ENCODE data around the gene GSTM1.

The GSTM1 gene

DNA sequence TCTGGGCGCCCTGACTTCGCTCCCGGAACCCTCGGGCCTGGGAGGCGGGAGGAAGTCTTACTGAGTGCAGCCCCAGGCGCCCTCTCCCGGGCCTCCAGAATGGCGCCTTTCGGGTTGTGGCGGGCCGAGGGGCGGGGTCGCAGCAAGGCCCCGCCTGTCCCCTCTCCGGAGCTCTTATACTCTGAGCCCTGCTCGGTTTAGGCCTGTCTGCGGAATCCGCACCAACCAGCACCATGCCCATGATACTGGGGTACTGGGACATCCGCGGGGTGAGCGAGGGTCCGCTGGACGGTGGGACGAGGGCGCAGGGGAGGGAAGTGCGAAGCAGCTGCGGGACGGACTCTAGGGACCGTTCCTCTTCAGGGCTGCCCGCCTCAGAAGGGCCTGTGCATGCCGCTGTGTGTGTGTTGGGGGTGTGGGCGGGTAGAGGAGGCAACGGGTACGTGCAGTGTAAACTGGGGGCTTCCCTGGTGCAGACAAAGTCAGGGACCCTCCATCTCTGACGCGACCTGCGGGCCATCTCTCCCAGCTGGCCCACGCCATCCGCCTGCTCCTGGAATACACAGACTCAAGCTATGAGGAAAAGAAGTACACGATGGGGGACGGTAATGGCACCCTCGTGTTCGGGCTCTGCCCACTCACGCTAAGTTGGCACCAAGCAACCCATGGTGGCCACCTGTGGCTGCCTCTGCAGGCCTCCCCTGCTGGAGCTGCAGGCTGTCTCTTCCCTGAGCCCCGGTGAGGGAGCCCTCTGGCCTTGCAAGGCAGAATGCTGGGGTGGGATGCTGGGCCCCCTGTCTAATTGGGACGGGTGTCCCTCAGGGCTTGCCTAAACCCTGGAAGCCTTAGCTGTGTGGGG is at the start of gene GSTM1:
GSTM1 (plus strand) TSS at position 177 of the 859 bp plus-strand sequence; CDS start at position 234, 57 bp downstream.
- peak in 1 of 2 donors; percentile 53 for DNase-seq

DNA sequence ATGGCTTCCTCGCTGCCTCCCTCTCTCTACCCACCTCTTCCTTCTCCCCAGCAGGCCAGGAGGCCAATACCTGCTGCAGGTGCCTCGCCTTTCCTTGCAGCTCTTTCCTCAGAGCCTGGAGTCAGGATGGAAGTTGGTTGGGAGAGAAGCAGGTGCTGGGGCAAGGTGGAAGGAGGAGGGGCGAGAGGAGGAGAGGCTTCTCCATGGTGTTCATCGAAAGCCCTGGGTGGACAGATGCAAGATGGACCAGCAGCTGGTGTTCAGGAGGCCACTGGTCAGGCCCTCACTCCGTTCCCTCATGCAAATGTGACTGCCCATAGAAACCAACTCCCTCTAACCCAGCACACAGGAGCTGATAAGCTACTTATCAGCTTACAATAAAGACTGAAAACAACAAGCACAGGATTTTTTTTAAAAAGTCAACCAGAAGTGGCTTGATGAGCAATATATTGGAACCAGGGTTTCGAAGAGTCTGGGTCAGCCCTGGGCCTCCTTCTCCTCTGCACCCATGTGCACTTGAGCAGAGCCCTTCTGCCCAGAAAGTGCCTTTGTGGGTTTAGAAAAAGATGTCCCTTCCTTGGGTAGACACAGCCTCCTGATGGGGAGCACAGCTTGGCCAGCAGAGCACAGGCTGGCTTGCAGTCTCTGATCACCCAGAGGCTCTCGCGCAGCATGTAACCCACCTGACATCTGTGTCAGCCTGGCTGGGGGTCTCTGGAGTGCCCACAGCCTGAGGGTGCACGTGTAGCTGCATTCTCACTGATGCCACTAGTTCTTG is 48.4 kb upstream of the GSTM1 start:
- DNase-seq: no peak

DNA sequence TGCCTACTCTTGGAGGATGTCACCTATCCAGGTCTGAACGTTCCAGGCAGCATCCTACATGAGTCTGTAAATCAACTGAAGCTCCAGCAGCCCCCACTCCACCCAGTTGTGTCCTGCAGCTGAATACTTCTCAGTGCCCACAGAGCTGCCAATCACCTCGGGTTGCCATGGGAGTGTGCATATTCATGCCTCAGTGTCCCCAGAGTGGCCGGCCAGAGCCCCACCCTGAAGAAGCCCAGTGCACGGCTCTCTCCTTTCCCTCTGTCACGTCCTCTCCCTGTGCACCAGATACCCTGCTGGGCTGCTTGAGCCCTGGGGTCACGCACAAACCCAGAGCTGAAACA is 47.8 kb upstream of the GSTM1 start:
- DNase-seq: no peak

DNA sequence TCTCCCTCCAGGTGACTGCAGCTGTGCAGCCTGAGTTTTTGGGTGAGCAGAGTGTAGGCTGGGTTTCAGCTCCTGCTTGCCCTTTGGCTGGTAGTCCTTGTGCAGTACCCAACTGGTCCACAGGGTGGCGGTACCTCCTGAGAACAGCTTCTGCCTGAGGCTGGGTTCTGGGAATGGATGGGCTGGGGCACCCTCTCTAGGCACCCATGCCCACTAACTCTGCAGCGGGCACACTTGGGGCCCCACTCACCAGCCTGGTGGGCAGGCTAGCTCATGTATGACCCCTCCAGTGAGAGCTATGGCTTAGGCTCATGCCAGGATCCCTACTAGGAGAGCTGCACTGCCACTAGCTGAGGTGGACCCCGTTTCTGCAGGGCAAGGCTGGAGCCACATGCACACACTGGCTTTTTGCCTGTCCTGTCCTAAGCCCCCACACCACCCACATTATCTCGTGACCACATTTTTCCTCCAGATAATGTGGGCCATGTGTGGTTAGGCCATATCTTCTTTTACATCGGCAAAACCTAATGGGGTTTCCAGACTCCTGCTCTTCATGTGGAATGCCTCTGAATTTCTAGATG is 47.2 kb upstream of the GSTM1 start:
- DNase-seq: peak in 1 of 2 donors; percentile 73

DNA sequence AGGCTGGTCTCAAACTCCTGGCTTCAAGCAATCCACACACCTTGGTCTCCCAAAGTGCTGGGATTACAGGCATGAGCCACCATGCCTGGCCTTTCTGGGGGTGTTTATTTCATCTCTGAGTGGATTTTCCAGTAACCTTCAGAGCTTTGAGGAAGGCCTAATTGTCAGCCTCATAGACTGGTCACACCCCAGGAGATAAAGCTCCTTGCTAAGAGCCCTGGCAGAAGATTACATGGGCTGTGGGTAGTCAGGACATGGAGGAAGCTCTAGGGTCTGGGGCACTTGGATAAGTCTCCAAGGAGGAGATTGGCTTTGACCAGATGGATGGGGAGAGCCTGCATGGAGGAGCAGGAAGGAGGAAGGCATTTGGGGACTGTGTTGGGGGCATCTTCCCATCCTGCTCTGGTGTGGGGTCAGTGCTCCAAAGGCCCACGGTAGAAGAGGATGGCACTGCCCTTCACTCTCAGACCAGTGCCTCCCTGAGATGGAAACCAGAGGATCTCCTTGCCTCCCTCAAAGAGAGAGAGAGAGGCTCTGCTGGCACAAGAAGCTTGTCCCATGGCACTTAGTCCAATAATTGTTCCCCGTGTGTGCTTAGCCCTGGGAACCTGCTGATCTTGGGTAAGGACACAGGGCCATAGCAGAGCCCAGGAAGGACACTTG is 46.4 kb upstream of the GSTM1 start:
- no peak for DNase-seq

DNA sequence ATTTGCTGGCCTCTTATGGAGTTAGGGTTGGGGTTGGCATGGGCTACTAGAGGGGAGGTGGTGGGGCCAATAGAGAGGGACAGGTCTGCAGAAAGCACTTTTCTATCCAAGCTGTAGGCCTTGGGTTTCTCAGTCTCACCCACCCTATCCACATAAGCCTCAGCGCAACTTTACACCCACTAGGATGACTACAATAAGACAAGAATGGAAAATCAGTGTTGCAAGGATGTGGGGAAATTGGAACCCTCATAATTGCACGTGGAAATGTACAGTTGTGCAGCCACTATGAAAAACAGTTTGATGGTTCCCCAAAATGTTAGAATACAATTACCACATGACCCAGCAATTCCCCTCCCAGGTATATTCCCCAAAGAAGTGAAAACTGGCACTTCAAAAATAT is 45.8 kb upstream of the GSTM1 start:
- DNase-seq: no peak

DNA sequence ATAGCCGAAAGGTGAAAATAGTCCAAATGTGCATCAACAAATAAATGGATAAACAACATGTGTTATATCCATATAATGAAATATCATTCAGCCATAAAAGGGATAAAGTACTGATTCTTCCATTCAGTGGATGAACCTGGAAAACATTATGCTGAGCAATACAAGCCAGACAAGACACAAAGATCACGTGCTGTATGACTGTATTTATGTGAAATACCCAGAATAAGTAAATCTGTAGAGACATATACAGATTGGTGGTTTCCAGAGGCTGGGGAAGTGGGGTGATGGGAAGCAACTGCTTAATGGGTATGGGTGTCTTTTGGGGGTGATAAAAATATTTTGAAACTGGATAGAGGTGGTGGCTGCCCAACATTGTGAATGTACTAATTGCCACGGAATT is 45.0 kb upstream of the GSTM1 start:
- DNase-seq: no peak

DNA sequence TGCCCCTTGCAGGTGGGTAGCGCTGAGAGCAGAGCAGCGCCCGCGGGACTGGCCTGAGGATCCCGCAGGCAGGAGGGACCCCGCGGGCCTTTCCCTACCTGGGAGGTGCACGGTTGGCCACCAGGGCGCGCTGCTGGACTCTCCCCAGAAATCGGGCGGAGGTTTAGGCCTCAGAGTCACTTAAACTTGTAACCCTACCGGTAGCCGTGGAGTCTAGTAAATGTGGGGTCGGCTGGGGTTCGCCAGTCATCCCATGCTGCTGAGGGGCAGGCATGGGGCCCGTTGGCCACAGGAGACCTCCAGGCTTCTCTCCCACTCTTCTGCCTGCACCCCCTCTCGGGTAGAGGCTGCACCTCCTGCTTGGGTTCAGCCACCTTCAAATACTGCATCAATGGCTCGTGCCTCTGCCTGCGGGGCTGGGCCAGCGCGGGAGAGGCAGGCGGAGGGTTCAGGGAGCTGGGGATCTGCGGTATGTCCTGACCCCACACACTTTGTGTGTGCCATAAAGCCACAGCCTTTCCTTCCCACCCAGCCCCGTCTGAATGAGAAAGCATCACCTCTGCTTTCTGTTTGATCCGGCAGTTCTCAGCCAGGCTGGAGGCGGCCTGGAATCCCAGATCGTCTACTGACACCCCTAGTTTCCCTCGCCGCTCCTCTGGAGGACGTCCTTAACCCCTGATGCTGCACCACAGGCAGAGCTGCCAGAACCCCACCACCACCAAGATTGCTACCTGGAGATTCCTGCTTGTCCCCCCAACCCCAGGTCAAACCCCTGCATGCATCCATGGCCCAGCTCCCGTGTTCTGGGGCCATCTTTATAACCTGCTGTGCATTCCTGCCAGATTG is 44.0 kb upstream of the GSTM1 start:
- DNase-seq: peak in 1 of 2 donors; percentile 59

DNA sequence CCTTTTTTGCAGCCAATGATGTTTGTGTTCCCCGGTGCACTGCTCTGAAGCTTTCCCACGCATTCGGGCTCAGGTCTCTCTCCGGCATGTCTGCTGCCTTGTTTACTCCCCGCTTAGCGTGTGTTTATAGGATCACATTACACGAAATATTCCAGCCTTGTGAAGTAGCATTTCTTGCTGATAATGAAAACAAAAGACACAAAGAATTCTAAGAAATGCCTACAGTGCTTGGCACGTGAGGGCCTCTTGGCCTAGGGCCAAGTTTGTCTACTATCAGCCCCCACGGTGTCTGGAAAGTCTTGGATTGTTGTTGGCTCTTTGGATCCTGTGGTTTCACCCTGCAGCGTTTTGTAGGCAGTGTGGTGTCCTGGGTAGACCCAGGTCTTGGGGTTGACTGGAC is 42.9 kb upstream of the GSTM1 start:
- DNase-seq: no peak

DNA sequence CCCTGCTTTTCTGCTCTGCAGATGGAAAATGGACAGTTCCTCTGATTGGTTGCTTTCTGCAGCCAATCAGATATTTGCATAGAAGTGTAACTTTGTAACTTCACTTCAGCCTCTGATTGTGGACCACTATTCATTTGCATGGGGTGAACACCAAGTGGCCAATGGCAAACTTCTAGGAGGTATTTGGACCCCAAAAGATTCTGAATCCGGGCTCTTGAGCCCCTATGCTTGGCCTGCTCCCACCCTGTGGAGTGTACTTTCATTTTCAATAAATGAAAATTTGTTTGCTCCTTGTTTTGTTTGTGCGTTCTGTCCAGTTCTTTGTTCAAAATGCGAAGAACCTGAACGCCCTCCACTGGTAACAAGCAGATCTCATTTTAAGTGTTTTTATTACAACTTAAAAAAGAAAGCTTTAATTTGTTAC is 38.1 kb upstream of the GSTM1 start:
- DNase-seq: peak in 1 of 2 donors; percentile 42

DNA sequence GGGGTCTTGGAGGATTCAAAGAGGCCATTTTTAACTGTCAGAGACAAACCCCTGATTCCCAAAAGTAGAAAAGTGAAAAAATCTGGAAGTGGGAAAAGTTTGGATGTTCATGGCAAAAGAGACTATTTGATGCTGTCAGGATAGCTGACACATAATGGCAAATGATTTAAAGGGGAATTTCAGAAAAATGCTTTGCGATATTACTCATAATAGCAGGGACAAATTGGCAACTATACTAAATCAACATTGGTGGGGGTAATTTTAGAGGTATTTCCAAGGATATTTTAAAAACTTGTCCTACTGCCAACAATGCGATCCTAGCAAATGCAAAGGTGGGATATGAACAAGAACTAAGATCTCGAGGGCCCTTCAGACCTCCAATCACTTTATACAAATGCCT is 37.0 kb upstream of the GSTM1 start:
- no peak for DNase-seq

DNA sequence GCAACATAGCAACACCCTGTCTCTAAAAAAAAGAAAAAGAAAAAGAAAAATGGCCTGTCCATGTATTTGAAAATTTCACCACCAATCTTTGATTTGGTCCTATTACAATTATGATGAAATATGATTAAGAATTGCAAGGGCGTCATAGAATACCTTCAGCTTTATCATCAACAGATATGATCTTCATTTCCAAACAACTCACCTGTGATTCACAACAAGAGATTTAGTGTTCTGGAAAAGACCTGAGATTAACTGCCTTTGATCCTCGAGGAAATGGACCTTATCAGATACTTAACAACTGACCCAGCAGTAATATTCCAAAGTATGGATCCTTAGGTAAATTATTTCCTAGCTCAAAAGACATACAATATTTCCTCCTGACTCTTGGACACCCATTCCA is 35.2 kb upstream of the GSTM1 start:
- no peak for DNase-seq

DNA sequence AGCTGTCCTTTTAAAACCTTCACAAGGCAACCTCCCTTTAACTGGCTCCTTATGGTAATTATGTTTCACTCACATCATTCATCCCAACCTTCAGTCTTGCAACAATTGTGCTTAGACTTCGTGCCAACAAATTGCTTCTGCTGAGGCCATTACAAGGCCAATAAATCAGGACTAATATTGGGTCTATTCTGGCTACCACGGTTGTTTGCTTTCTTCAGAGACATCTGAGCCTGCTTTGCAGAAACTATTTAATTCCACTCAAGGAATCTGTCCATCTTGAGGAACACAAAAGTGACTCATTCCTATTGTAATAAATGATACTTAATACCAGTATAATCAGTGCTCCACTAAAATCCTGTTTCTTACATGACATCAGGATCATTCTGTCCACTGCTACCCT is 34.3 kb upstream of the GSTM1 start:
- DNase-seq: no peak

DNA sequence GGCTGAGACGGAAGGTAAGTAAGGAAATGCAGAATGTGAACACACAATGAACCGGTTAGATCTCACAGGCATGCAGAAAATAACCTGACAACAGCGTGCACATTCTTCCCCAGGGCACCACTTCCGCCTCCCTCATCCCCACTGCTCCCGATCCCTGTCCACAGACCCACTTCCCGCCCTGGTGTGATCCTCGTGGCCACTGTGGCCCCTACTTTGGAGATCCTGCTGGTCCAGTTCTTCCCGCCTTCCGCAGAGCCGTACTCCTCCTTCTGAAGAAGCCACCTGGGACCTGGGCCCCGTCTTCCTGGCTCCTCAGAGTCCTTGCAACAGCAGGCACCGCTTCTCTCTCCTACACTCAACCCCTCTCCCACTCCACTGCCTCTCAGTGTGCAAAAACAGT is 33.1 kb upstream of the GSTM1 start:
- DNase-seq: no peak

DNA sequence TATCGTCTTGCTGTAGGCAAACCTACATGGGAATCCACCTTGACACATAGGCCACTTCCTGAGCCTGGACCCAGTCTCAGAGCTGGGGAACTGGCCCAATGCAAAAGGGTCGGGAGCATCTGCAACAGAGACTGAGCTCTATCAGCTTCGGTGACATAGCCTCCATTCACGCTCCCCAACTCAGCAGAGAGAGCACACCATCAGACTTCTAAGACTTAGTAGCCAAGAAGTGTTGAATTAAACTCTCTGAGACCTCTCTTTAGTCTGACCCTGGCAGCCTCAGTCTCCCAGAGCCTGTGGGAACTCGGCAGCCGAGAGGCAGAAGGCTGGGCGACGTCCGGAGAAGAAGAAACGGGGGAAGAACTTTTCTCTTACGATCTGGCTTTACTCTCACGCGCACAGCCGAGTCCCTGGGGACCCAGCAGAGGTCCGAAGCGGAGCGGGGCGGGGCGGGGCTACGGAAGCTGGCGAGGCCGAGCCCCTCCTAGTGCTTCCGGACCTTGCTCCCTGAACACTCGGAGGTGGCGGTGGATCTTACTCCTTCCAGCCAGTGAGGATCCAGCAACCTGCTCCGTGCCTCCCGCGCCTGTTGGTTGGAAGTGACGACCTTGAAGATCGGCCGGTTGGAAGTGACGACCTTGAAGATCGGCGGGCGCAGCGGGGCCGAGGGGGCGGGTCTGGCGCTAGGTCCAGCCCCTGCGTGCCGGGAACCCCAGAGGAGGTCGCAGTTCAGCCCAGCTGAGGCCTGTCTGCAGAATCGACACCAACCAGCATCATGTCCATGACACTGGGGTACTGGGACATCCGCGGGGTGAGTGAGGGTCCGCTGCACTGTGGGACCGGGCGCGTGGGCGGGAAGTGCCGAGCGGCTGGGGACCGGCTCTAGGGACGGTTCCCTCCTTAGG is 31.8 kb upstream of the GSTM1 start, which contains the start of gene GSTM4:
GSTM4 (plus strand) TSS at position 485 of the 905 bp plus-strand sequence; CDS start at position 776, 291 bp downstream.
- DNase-seq: peak; percentile 33 to 72

DNA sequence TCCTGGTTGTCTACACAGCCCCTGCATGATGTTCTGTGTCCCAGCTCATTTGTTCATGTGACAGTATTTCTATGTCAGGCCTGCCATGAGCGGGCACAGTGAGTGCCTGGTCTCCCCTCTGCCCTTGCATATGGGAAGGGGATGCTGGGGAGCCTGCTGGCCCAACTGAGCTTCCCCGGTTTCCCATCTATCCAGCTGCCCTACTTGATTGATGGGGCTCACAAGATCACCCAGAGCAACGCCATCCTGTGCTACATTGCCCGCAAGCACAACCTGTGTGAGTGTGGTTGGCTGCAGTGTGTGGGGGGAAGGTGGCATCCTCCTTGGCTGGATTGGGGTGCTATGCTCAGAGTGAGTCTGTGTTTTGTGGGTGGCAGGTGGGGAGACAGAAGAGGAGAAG is 30.2 kb upstream of the GSTM1 start:
- DNase-seq: no peak

DNA sequence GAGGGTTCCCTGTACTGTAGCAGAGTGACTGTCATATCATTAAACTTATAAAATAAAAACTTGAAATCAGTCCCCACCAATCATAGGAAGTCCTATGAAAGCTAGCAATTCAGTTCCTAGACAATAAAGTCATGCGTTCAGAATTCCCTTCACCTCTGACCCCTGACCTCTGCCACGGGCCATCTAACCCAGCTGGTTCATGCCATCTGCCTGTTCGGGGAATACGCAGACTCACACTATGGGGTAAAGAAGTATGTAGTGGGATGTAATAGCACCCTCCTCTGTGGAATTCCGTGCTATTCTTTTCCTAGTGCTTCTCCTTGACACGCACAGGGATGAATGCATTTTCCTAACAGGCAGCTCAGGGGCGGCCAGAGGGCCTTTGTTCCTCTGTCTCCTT is 29.6 kb upstream of the GSTM1 start:
- no peak for DNase-seq

DNA sequence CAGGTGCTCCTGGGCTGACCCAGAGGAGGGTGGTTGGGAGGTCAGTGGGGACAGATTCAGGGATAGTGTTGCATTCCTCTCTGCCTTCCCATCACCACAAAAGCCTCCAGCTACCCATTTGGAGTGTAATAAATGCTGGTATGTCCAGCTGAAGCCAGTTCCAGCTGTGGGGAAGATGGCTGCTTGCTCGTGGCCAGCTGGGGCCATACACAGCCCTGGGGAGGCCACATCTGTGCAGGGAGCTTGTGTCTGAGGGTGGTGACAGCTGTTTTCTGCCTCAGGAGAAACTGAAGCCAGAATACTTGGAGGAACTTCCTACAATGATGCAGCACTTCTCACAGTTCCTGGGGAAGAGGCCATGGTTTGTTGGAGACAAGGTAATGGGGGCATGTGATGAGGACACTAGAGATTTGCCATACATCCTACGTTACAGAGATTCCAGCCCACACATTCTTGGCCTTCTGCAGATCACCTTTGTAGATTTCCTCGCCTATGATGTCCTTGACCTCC is 29.0 kb upstream of the GSTM1 start:
- no peak for DNase-seq

DNA sequence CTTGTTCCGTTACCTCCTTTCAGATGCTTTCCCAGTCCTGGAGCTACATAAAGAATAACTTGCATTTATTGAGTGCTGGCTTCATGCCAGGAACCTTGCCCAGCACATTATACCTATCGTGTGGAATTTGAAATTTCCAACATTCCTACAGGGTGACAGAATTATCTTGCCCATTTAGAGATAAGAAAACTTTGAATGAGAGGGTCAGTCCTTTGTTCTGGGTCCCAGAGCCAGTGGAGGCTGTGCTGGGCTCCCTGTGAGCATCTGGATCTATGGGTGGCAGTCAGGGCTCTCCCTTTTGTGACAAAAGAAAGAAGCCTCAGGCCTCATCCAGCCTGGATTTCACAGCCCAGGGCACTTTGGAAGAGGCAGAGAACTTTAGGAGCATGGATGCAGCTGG is 28.5 kb upstream of the GSTM1 start:
- no peak for DNase-seq

DNA sequence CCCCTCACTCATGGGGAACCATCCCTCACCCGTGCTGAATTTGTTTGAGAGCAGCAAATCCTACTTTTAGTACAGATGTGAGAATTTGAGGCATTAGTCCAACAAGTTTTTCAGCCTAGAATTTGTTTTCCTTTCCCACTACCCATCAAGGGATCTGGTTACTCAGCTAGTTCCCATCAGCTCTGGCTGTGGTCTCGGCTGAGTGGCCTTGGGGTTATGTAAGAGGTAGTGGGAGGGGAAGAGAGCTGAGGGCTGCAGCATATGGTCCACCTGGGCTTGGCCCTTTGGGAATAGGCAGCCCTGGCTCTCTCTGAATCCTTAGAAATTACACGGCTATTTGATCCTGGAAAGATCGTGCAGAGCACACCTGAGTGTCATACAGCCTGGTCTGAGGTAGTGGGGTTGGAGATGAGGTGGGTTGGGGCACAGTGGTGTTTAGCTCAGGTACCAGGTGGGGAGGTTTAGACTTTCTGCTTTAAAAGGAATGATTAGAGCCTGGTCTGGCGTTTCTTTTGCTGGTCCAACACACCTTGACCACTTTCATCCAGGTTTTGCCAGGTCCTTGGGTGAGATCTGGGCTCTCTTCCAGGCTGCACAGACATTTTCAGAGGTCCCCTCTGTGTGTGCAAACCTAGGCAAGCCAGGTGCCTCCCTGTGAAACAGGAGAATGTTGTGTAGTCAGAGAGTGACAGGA is 27.5 kb upstream of the GSTM1 start:
- DNase-seq: peak in 1 of 2 donors; percentile 8
